WTC11 (cell line): ENCODE measurements around the gene SLCO4A1. TPM values are rescaled to one million over a fixed set of nuclear protein-coding genes. Genes with fewer than 3 reads are reported as not detected.

Source experiments
- ATAC-seq: fragments of 200-7000 bp; cut with Tn5 transposase; 2 replicates; pipeline ENCODE4 v1.10.0; 2021; ENCODE audit warnings: mild to moderate bottlenecking, moderate library complexity
- CTCF ChIA-PET: fragments of 300-600 bp; sonication (Branson Sonifier 250); formaldehyde crosslinking; loops from one replicate; lab custom pipeline; 2021; ENCODE audit warnings: antibody characterized with exemption; lab: Charles Lee
- POLR2A ChIA-PET: fragments of 350-600 bp; sonication (Branson Sonifier 250); formaldehyde crosslinking; loops from one replicate; lab custom pipeline; 2021; ENCODE audit warnings: antibody characterized with exemption; lab: Charles Lee
- DNase-seq: peaks from one replicate; pipeline ENCODE4 v3.0.0; 2021; ENCODE audit warnings: low spot score
- H3K27ac Mint-ChIP-seq: 2 replicates; pipeline ENCODE4 v1.8.0; 2021; ENCODE audit warnings: mixed read lengths
- H3K27me3 Mint-ChIP-seq: 2 replicates; pipeline ENCODE4 v1.8.0; 2021; ENCODE audit warnings: low read depth, mild to moderate bottlenecking, moderate library complexity, mixed read lengths
- H3K36me3 Mint-ChIP-seq: 2 replicates; pipeline ENCODE4 v1.8.0; 2021; ENCODE audit warnings: mixed read lengths
- H3K4me1 Mint-ChIP-seq: 2 replicates; pipeline ENCODE4 v1.8.0; 2022; ENCODE audit warnings: mixed read lengths
- H3K4me3 Mint-ChIP-seq: 2 replicates; pipeline ENCODE4 v1.8.0; 2021; ENCODE audit warnings: mild to moderate bottlenecking, moderate library complexity, mixed read lengths
- H3K9me3 Mint-ChIP-seq: 2 replicates; pipeline ENCODE4 v1.8.0; 2021; ENCODE audit warnings: mixed read lengths
- CBFB ChIP-seq: sonication (generic); formaldehyde crosslinking; IDR thresholded peaks from 2 replicates; pipeline ENCODE4 v1.8.1; 2022; ENCODE audit warnings: mild to moderate bottlenecking, low read depth, missing genetic modification reagents
- CTCF ChIP-seq: fragments of 200-600 bp; IDR thresholded peaks from 2 replicates; pipeline ENCODE4 v1.8.0; 2022; ENCODE audit warnings: antibody characterized with exemption
- ERG ChIP-seq: fragments of 250-450 bp; sonication (Bioruptor Pico); IDR thresholded peaks from 2 replicates; pipeline ENCODE4 v1.8.0; 2021; ENCODE audit warnings: mild to moderate bottlenecking
- ESRRA ChIP-seq: sonication (generic); formaldehyde crosslinking; IDR thresholded peaks from 2 replicates; pipeline ENCODE4 v1.8.1; 2022; ENCODE audit warnings: mild to moderate bottlenecking, missing genetic modification reagents, borderline replicate concordance
- GABPB1 ChIP-seq: sonication (generic); formaldehyde crosslinking; IDR thresholded peaks from 2 replicates; pipeline ENCODE4 v1.8.1; 2023; ENCODE audit warnings: mild to moderate bottlenecking, missing genetic modification reagents
- IRF2 ChIP-seq: sonication (generic); formaldehyde crosslinking; IDR thresholded peaks from 2 replicates; pipeline ENCODE4 v1.8.0; 2022; ENCODE audit warnings: low read depth, missing genetic modification reagents, borderline replicate concordance
- KAT7 ChIP-seq: sonication (generic); formaldehyde crosslinking; IDR thresholded peaks from 2 replicates; pipeline ENCODE4 v1.8.1; 2023; ENCODE audit warnings: missing genetic modification reagents, mild to moderate bottlenecking, borderline replicate concordance
- MYBL2 ChIP-seq: sonication (generic); formaldehyde crosslinking; IDR thresholded peaks from 2 replicates; pipeline ENCODE4 v1.8.1; 2023; ENCODE audit warnings: mild to moderate bottlenecking, moderate library complexity, missing genetic modification reagents
- PREB ChIP-seq: sonication (generic); formaldehyde crosslinking; IDR thresholded peaks from 2 replicates; pipeline ENCODE4 v1.8.1; 2022; ENCODE audit warnings: mild to moderate bottlenecking, missing genetic modification reagents, moderate library complexity, borderline replicate concordance
- SMAD3 ChIP-seq: sonication (generic); formaldehyde crosslinking; IDR thresholded peaks from 2 replicates; pipeline ENCODE4 v1.8.0; 2022; ENCODE audit warnings: missing genetic modification reagents, mild to moderate bottlenecking, borderline replicate concordance
- TEAD1 ChIP-seq: sonication (generic); formaldehyde crosslinking; IDR thresholded peaks from 2 replicates; pipeline ENCODE4 v1.8.0; 2022; ENCODE audit warnings: mild to moderate bottlenecking, missing genetic modification reagents
- total RNA-seq: library from RNA; stranded (reverse); gene quantifications from 3 replicates; pipeline ENCODE4 v1.2.3, GENCODE V29; 2021
- TF ChIP-seq, protein P1 (sequence below): sonication (generic); formaldehyde crosslinking; IDR thresholded peaks from 2 replicates; pipeline ENCODE4 v1.8.0; 2022; ENCODE audit warnings: missing genetic modification reagents
- TF ChIP-seq, protein P2 (sequence below): fragments of 250-450 bp; sonication (Bioruptor Pico); conservative IDR thresholded peaks from 2 replicates; pipeline ENCODE4 v1.9.0; 2021; ENCODE audit warnings: mild to moderate bottlenecking
- TF ChIP-seq, protein P3 (sequence below): sonication (generic); formaldehyde crosslinking; IDR thresholded peaks from 2 replicates; pipeline ENCODE4 v1.8.0; 2023; ENCODE audit warnings: missing genetic modification reagents, mild to moderate bottlenecking, borderline replicate concordance
- TF ChIP-seq, protein P4 (sequence below): sonication (generic); formaldehyde crosslinking; IDR thresholded peaks from 2 replicates; pipeline ENCODE4 v1.8.0; 2023; ENCODE audit warnings: missing genetic modification reagents

SLCO4A1 gene
- total RNA-seq, 1 experiment from 2014 or later = 19.9 TPM

DNA sequence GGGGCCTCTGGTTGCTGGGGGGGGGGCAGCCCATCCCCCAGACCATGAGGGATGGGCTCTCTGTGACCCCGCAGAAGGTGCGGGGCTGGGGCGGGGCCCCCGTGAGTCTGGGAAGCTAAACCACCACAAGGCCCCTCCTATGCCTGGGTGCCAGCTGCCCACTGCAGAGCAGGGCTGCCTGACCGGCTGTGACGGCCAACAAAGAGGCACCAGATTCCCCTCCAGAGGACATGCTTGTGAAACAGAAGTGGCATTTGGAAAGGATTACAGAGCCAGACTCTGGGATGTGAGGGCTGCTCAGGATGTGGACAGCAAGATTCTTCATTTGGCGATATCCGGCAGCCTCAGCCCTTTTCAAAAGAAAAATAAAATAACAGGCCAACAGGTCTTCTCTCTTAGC is 49.9 kb downstream of the SLCO4A1 start (continued):
- no peak for TF ChIP-seq GABPB1 (CRISPR knock-in tag)
- TF ChIP-seq, protein P1, sequence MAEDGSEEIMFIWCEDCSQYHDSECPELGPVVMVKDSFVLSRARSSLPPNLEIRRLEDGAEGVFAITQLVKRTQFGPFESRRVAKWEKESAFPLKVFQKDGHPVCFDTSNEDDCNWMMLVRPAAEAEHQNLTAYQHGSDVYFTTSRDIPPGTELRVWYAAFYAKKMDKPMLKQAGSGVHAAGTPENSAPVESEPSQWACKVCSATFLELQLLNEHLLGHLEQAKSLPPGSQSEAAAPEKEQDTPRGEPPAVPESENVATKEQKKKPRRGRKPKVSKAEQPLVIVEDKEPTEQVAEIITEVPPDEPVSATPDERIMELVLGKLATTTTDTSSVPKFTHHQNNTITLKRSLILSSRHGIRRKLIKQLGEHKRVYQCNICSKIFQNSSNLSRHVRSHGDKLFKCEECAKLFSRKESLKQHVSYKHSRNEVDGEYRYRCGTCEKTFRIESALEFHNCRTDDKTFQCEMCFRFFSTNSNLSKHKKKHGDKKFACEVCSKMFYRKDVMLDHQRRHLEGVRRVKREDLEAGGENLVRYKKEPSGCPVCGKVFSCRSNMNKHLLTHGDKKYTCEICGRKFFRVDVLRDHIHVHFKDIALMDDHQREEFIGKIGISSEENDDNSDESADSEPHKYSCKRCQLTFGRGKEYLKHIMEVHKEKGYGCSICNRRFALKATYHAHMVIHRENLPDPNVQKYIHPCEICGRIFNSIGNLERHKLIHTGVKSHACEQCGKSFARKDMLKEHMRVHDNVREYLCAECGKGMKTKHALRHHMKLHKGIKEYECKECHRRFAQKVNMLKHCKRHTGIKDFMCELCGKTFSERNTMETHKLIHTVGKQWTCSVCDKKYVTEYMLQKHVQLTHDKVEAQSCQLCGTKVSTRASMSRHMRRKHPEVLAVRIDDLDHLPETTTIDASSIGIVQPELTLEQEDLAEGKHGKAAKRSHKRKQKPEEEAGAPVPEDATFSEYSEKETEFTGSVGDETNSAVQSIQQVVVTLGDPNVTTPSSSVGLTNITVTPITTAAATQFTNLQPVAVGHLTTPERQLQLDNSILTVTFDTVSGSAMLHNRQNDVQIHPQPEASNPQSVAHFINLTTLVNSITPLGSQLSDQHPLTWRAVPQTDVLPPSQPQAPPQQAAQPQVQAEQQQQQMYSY (CRISPR knock-in tag) = no peak
- no peak for TF ChIP-seq KAT7 (CRISPR knock-in tag)
- no peak for TF ChIP-seq ESRRA (CRISPR knock-in tag)
- TF ChIP-seq PREB (CRISPR knock-in tag) = no peak
- TF ChIP-seq MYBL2 = no peak
- TF ChIP-seq, protein P2, sequence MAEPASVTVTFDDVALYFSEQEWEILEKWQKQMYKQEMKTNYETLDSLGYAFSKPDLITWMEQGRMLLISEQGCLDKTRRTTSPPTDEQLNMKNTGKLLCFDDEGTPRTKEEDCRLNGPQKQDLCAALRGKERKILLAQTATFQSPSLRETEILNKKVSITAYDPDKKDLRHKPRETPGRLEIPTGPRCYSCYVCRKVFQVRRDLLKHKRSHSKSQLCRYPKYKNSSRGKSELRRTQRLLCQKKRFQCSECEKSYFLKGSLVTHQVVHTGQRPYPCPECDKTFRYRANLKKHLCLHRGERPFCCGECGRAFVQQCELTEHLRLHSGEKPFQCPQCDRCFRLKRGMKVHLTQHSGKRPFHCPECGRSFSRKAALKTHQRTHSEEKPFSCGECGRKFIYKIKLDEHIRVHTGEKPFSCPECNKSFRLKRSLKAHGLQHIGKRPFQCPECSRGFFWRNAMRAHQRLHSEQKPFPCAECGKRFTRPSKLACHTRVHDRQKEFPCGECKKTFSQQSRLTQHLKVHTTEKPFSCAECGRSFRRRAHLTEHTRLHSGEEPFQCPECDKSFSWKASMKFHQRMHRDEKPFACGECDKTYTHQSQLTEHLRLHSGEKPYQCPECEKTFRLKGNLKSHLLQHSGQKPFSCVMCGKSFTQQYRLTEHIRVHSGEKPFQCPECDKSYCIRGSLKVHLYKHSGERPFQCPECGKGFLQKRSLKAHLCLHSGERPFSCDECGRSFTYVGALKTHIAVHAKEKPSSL (CRISPR knock-in tag) = no peak
- no peak for TF ChIP-seq TEAD1
- no peak for TF ChIP-seq CBFB (CRISPR knock-in tag)
- TF ChIP-seq IRF2 (CRISPR knock-in tag) = no peak

- ChIA-PET CTCF (no interaction called here), POLR2A (no interaction called here)
- DNase-seq (no peak), ATAC-seq (no peak)
- Mint-ChIP-seq H3K36me3 (no peaks in the 10 kb centered on the region), H3K27me3 (no peaks in the 10 kb centered on the region), H3K27ac (no peak overlapping the region), H3K9me3 (no peaks in the 10 kb centered on the region), H3K4me1 (no peaks in the 10 kb centered on the region), H3K4me3 (no peak overlapping the region)
- TF ChIP-seq, protein P1 (CRISPR knock-in tag) = no peak
- TF ChIP-seq, protein P3, sequence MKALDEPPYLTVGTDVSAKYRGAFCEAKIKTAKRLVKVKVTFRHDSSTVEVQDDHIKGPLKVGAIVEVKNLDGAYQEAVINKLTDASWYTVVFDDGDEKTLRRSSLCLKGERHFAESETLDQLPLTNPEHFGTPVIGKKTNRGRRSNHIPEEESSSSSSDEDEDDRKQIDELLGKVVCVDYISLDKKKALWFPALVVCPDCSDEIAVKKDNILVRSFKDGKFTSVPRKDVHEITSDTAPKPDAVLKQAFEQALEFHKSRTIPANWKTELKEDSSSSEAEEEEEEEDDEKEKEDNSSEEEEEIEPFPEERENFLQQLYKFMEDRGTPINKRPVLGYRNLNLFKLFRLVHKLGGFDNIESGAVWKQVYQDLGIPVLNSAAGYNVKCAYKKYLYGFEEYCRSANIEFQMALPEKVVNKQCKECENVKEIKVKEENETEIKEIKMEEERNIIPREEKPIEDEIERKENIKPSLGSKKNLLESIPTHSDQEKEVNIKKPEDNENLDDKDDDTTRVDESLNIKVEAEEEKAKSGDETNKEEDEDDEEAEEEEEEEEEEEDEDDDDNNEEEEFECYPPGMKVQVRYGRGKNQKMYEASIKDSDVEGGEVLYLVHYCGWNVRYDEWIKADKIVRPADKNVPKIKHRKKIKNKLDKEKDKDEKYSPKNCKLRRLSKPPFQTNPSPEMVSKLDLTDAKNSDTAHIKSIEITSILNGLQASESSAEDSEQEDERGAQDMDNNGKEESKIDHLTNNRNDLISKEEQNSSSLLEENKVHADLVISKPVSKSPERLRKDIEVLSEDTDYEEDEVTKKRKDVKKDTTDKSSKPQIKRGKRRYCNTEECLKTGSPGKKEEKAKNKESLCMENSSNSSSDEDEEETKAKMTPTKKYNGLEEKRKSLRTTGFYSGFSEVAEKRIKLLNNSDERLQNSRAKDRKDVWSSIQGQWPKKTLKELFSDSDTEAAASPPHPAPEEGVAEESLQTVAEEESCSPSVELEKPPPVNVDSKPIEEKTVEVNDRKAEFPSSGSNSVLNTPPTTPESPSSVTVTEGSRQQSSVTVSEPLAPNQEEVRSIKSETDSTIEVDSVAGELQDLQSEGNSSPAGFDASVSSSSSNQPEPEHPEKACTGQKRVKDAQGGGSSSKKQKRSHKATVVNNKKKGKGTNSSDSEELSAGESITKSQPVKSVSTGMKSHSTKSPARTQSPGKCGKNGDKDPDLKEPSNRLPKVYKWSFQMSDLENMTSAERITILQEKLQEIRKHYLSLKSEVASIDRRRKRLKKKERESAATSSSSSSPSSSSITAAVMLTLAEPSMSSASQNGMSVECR = no peak
- TF ChIP-seq SMAD3 (CRISPR knock-in tag) = no peak
- no peak for TF ChIP-seq CTCF
- TF ChIP-seq, protein P4, sequence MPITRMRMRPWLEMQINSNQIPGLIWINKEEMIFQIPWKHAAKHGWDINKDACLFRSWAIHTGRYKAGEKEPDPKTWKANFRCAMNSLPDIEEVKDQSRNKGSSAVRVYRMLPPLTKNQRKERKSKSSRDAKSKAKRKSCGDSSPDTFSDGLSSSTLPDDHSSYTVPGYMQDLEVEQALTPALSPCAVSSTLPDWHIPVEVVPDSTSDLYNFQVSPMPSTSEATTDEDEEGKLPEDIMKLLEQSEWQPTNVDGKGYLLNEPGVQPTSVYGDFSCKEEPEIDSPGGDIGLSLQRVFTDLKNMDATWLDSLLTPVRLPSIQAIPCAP = no peak
- no peak for TF ChIP-seq ERG (CRISPR knock-in tag)
These were observed 50.7 kb downstream of the SLCO4A1 start for GRCh38 chr20:62692801-62693523.
